GM13977 (cell line): ENCODE data around the gene SUSD2.
"Not testable (repeated sequence)": the region's sequence is repeated elsewhere in the genome, so short reads cannot be mapped to it uniquely, and the experiment has no call there.

Source experiments
- DNase-seq: peaks from one replicate; pipeline ENCODE4 v3.0.0; 2012; ENCODE audit warnings: low spot score
- CTCF ChIP-seq: IDR thresholded peaks from 2 replicates; pipeline ENCODE4 v1.5.1; 2012; ENCODE audit warnings: mild to moderate bottlenecking, control low read depth; ENCODE audit not compliant: insufficient read depth; ENCODE audit errors: extremely low read depth, missing control alignments
- in situ Hi-C: fragments of 300-500 bp; cut with MboI; formaldehyde crosslinking; loops from one replicate; pipeline ENCODE4 v1.12.0; 2022; ENCODE audit warnings: low sequenced_read_pairs, low pct_unique_long_range_greater_than_20kb, mixed read lengths, inconsistent platforms; ENCODE audit not compliant: unreplicated experiment

SUSD2 gene

GRCh38 chr22:24233235-24233634 lies 51.9 kb downstream of the SUSD2 start:
- in situ Hi-C loops, result no loop called here
- DNase-seq, result no peak

GRCh38 chr22:24233816-24234215 lies 52.5 kb downstream of the SUSD2 start:
- no peak for TF ChIP-seq CTCF
- DNase-seq, result no peak
- in situ Hi-C loops, result no loop called here

More at GRCh38 chr22:24233235-24233634, 51.9 kb downstream of the SUSD2 start:
- no peak for TF ChIP-seq CTCF

DNA sequence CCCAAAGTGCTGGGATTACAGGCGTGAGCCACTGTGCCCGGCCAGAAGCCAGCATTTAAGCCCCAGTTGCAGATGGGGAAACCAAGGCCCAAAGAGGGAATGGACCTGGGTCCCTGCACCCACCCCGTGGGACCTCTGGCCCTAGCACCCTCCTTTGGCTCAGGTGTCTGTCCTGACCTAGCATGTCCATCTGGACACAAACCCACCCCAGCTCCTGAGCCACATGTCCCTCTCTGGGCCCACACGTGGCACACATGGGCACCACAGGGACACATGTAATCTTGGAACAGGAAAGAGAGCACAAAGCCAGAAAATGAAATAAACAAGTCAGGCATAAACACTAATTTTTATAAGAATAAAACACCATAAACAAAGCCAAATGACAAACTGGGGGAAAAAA lies 54.0 kb downstream of the SUSD2 start:
- in situ Hi-C loops, result no loop called here
- DNase-seq, result no peak
- no peak for TF ChIP-seq CTCF

GRCh38 chr22:24236656-24237055 lies 55.4 kb downstream of the SUSD2 start:
- TF ChIP-seq CTCF, result no peak
- no peak for DNase-seq
- in situ Hi-C loops, result no loop called here

DNA sequence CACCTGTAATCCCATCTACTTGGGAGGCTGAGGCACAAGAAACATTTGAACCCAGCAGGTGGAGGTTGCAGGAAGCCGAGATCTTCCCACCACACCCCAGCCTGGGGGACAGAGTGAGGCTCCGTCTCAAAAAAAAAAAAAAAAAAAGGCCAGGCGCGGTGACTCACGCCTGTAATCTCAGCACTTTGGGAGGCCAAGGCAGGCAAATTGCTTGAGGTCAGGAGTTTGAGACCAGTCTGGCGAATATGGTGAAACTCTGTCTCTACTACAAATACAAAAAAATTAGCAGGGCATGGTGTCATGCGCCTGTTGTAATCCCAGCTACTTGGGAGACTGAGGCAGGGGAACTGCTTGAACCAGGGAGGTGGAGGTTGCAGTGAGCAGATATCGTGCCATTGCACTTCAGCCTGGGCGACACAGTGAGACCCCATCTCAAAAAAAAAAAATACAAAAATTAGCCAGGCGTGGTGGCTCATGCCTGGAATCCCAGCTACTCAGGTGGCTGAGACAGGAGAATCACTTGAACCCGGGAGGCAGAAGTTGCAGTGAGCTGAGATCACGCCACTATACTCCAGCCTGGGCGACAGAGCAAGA lies 56.9 kb downstream of the SUSD2 start:
- in situ Hi-C loops, DNase-seq: not testable (repeated sequence)
